GM21576 (cell line): ENCODE data around the gene AQP6.

ENCODE experiments used
- ATAC-seq: cut with Tn5 transposase; IDR thresholded peaks from one replicate; pipeline ENCODE4 v1.9.1; 2021; ENCODE audit warnings: mild to moderate bottlenecking, moderate library complexity; ENCODE audit not compliant: unreplicated experiment

AQP6 gene, protein sequence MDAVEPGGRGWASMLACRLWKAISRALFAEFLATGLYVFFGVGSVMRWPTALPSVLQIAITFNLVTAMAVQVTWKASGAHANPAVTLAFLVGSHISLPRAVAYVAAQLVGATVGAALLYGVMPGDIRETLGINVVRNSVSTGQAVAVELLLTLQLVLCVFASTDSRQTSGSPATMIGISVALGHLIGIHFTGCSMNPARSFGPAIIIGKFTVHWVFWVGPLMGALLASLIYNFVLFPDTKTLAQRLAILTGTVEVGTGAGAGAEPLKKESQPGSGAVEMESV

DNA sequence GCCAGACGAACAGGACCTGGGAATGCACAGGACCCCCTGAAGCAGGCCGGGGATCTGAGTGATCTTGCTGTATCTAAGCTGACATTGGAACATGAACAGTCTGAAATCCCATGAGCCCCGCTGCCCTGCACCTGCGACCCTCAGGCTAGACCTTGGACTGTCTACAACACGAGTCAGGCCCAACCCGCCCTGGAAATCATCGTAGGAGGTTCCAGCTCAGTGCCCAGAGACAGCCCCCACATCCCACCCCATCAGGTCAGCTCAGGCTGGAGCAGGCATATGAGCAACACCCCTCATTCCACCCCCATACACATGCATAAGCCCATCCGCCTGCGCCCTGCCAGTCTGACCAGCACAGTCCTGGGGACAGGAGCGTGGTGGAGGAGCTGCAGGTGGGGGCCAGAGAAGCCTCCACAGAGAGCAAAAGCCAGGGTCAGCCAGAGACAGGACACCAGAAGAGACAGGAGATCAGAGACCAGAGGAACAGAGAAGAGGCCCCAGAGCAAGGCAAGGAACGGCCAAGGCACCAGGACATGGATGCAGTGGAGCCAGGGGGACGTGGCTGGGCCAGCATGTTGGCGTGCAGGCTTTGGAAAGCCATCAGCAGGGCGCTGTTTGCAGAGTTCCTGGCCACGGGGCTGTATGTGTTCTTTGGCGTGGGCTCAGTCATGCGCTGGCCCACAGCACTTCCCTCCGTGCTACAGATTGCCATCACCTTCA, at the start of gene AQP6:
Gene AQP6 (plus strand): TSS at position 307 of the 720 bp plus-strand sequence. CDS start 227 bp downstream, at position 534.
- no peak for ATAC-seq

DNA sequence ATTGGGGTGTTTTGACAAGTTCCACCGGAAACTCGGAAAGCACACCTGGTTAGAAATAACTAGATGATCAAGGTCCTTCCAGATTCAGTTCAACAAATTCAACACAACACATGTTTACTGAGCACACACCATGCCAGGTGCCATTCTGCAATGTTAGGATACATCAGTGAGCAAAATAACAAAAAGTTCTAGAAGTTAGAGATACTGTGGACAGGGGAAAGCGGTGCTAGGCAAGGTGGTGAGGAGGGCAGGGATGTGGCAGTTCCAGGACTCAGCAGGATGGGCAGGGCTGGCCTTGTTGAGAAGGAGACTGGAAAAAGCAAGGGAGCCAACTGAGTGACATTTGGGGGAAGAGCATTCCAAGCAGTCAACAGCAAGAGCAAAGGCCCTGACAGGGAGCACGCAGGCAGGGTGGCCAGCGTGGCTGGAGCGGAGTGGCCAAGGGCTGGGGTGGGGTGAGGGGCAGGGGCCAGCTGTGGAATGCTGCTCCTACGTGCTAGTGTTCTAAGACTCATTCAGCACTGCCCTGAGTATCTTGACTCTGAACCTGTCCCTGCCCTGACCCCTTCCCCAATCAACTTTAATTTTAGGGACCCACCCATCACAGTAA, 49.6 kb upstream of the AQP6 start:
- no peak for ATAC-seq

DNA sequence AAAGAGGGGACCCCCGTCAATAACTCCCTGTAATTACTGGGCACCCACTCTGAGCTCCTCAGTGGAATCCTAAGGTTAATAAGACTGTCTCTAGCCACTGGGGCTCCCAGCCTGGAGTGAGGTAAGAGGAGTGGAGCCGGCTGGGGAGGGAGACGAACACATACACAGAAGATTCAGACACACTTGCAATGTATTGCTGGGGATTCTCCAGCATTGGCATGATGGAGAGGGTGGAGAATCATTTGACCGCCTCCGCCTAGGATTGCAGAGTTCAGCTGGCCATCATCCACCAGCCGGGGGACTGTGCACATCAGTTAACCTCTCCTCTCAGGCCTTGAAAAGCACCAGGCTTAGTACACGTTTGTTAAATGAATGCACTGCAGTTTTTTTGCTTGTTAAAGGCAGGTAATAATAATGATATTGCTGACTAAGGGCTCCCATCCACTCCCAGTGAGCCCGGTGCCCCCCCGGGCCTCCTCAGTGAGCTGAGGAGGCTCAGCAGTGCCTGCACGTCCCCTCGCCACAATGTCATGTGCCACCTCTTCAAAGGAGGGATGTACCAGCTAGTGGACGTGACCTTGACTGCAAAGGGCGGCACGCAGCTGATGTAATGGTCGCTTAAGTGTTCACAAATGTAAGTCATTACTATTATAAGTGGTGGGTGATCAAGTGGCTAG, 48.7 kb upstream of the AQP6 start:
- ATAC-seq: no peak

DNA sequence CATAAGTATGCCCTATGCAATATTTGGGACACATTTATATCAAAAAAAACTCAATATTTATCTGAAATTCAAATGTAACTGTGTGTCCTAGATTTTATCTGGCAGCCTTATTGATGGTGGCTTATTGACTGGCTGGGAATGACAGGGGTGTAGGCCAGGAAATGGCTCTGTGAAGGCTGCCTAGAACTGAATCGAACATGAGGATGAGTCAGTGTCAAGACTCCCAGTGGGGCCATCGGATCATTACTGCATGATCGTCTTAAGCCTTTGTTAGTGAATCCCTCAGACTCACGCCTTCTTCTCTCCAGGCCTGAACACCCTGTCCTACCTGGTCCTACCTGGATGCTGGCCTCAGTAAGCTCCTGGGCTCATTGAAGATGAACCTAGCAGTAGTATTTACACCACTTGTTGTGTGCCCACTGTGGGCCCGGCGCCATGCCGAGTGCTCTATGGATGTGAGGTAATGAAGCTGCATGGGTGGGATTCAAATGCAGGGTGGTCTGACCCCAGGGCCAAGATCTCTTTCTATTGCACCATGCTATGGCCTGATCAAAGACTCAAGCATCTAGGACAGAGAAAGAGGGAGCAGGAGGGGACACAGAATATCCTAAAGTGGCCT, 48.0 kb upstream of the AQP6 start:
- ATAC-seq: no peak

DNA sequence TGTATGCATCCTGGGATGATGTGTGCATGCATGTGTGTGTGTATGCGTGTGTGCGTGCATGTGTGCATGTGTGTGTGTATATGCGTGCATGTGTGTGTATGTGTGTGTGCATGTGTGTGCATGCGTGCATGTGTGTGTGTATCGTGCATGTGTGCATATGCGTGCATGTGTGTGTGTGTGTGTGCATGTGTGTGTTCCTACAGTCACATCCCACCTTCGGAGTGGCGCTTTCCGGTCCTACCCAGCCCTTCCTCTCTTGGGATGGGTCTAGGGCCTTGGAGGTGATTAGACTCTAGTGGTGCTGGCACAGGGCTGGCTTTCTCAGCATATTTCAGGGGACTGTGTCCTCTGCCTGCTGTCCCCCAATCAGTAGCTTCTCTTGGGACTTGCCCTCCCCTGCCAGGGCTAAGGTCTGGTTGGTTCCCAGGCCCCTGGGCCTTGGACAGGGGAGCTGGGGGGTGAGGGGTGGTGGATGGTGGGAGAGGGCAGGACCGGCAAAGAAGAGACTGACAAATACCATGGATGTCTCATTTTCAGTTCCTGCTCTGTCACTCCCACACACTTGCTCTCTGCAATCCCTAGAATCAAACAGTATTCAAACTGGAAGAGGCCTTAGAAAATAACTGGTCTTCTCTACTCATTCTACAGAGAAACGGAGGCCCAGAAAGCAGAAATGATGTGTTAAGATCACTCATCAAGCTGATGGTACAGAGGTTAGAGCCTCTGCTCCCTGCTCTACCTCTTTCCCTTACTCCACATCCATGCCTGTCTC, 47.1 kb upstream of the AQP6 start:
- no peak for ATAC-seq

DNA sequence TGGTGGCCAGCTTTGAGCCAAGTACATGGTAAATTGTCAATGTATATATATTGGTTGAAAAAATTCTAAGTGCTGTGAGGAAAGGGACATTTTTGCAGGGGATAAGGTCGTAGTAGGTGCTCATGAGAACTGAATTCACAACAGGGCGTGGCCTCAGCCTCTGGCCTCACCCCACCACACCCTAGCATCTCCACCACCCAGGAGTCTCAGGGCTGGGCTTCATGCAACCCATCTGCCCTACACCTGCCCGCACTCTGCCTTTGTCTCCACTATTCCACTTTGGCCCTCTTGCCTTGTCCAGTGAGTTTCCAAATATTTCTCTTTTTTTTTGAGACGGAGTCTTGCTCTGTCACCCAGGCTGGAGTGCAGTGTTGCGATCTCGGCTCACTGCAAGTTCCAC, 44.3 kb upstream of the AQP6 start:
- ATAC-seq: no peak

DNA sequence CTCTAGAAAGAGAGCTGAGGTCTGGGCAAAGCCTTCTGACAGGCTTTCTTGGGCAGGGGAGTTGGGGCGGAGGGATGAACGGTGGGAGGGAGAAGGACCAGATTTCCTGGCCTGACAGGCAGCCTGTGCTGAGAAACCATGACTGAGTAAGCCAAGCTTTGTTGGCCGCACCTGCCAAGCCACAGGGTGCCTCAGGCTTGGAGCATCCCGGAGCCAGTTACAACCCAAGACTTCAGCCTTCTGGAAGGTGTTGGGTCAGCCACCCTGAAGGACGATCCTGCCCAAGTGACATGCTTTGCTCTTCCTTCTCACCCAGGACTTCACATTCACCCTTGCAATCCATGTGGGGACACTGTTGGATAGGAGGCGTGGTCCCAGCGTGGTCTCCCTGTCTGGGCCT, 43.2 kb upstream of the AQP6 start:
- ATAC-seq: no peak

DNA sequence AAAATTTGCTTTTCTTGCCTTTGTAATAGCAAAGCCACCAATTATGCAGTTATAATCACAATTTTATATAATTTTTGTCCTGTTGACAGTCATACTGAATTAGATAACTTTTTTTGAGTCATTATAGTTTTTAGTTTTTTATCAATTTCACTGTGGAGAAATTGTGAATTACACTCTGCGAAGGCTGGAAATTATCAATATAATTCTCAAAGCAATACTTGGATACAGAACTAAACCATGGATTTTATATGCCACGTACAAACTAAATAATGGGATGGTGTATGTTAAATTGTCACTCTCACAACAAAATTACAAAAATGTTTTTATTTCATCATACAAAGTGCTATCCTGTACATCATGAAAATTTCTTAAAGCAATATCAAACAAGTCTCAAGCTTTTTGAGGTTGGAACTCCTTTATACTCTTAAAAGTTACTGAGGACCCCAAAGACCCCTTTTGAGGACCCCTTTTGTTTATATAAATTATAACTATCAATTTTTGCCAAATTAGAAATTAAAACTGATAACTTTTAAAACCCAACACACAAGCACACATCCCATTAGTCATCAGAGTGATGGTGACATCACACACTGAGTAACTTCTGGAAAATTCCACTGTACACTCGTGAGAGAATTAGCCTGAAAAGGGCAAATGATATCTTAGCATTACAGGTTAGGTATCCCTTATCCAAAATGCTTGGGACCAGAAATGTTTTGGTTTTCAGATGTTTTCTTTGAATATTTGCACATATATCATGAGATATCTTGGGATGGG, 42.0 kb upstream of the AQP6 start:
- no peak for ATAC-seq

DNA sequence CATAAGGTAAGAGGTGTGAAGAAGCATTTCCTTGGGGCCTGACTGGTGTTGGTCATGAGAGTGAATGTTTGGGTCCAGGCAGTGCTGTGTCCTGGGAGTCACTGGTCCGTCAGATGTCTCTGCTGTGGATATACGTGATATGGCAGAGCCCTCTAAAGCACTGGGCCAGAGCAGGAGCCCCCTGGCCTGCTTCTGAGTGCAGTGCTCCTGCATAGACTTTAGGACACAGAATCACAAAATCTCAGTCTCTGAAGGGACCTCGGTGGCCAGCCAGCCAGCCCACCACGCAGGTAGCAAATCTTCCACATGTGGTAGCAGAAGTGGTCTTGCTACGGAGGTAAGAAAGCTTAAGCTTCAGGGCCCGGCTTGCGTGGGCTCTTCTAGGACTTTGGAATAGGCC, 40.7 kb upstream of the AQP6 start:
- ATAC-seq: no peak

DNA sequence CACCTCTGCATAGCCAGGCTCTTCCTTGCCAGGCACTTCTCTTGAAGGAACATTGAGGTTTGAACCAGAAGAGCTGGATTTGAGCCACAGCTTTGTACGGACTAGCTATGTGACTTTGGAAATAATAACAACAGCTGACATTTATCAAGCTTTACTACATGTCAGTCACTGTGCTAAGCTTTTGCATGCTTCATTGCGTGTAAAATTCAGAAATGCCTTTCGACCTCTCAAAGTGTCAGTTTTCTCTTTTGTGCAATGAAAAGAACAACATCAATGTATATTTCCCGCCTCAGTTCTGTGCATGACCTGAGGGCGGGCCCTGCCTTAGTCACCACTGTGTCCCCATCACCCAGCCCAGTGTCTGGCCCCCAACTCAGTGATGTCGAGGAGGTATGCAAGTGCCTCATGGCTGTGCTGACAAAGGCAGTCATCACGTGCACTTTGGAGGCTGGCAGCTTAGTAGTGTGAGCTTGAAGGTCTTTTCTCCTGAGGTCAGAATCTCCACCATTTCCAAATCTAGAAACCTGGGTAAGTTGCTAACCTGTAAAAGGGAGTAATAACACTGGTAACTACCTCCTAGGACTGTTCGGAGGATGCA, 40.1 kb upstream of the AQP6 start:
- ATAC-seq: no peak

DNA sequence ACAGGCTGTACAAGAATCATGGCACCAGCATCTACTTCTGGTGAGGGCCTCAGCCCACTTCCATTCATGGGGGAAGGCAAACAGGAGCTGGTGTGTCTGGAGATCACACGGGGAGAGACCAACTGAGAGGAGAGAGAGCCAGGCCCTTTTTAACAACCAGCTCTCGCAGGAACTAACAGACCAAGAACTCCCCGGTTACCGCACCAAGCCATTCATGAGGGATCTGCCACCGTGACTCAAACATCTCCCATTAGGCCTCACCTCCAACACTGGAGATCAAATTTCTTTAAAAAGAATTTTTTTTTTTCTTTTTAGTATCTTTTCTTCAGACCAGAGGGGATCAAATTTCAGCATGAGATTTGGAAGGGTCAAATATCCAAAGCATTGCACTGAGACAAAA, 39.0 kb upstream of the AQP6 start:
- no peak for ATAC-seq

DNA sequence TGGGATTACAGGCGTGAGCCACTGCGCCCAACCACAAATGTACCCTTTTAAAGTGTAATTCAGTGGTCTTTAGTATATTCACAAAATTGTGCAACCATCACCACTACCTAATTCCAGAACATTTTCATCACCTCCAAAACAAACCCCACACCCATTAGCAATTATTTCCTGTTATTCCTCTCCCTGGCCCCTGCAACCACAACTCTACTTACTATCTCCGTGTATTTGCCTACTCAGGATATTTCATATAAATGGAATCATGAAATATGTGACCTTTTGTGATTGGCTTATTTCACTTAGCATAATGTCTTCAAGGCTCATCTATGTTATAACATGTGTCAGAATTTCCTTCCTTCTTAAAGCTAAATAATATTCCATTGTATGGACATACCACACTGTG, 38.2 kb upstream of the AQP6 start:
- no peak for ATAC-seq

DNA sequence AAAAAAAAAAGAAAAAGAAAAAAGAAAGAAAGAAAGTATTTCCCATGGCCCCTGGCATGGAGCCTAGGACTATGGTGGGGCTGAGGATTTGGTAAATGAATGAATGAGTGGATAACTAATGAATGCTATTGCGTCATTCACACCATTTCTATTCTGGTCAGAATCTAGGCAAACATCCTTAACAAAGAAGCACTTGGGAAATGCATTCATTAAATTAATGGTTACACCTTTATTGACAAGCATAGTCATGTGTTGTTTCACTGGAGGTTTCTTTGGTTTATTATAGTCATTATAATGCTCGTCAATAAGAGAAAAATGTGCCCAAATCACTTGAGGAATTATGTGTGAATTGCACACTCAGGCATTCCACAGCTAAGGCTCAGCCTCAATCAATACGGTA, 35.8 kb upstream of the AQP6 start:
- ATAC-seq: no peak

DNA sequence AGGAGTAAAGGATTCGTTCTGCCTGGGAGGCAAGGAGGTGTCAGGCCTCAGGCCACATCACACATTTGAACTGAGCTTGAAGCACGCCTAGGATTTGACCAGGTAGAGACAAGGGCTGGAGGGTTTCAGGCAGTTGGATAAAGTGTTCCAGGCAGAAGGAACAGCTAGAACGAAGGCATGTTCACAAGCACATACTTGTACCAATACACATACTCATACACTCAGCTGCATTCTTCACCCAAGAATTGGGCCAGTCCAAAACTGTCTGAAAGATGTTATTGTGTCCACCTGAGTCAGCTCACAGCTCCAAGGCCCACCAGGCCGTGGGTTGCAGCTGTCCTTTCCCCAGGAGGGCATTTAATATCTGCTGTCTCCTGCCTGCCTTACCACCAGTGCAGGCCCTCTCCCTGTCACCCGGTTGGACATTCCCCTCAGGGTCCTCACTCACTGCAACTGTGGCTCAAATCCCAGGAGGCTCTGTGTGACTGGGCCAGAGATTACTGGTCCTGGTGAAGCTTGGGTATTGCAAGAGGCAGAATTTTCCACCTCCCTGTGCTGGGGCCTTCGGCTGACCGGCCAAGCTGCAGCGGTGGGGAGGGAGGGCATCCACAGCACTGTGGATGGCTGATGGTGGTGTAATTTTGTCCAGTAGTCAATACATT, 35.0 kb upstream of the AQP6 start:
- ATAC-seq: no peak

DNA sequence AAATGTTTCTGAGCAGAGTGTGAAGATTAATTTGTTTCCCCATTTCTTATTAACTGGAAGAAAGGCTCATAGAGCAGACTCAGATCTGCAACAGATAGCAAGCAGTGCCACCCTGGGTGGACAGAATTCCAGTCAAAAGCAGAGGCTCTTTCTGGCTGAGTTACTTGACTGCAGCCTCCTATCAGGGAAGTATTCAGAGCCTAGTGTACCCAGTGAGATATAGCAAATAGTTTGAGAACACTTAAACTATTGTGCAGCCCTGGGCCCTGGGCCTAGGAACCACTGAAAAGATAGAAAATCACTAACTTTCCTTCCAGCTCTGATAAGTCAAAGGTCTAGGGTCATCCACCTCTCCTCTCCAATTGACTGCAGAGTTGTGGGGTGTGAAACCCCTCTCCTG, 33.4 kb upstream of the AQP6 start:
- ATAC-seq: no peak

DNA sequence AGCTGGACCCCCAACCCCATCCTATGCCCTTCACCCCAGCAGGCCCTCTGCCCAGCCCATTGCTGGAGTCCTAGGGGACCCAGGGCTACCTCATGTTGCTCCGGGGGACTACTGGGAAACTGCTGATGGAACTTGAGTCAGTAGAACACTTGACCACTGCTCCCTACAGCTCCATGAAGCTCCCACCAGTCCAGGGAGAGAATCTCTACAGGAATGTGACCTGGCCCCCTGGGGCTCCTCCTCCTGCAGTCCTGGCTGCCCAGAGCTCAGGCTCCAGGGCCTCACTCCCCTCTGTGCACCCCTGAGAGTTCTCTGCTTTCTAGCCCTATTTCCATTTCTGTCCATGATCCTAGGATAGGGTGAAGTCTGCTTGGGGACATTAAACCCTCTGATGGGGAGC, 33.0 kb upstream of the AQP6 start:
- ATAC-seq: no peak

DNA sequence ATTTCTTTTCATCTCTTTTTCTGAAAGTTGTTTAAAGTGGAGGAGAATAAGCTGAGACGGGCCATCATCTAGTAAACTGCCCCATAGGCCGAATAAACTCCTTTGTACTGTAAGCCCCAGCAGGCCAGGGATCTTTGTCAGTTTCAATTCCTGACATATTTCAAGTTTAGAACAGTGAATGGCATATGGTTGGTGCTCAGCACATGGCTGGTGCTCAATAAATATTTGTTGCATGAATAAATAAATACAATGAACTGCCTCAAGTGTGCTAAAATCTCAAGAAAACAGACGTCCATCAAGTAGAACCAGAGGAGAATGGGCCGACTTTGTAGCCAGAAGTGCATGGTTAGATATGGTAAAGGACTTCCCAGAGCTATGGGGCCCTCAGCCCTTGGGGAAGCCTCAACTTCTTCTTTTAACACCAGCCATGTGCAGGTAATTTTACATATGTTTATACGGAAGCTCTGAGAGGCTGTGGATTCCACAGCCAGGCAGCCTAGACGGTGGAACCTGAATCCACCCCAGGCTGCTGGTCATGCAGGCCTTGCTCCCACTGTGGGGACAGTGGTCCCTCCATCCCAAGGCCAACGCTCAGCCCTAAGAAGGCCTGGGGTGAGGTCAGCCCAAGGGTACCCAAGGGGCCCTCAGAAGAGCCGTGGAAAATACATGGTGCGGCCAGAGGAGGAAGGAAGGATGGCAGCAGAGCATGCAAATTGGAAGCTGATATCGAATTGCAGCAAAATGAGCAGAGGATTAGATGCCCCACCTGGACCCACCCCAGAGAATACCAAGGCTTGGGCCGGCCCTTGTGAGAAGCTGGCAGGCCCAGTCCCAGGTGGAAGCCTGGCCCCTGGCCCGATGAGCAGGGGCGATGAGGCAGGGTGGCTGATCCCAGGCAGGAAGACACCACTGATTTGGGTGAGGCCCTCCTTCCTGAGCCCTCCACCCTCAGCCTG, 30.9 kb upstream of the AQP6 start:
- ATAC-seq: no peak

DNA sequence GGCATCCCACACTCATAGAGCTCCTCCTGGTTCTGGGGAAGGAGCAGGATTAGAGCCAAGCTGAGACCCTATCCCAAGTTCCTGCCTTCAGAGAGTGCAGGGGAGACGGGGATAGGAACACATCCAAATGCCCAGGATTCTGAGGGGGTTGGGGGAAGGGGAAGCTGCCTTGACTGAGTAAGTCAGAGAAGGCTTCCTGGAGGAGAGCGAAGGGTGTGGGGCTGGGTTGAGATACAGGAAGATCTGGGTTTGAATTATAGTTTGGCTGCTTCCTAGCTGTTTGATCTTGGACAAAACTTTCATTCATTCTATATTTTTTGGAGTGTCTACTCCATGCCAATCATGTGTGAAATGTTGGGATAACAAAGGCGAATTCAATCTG, 30.2 kb upstream of the AQP6 start:
- ATAC-seq: no peak
